K562 (cell line): ENCODE measurements around the gene TOGARAM2. TPM values are rescaled to one million over a fixed set of nuclear protein-coding genes. Genes with fewer than 3 reads are reported as not detected.

ENCODE experiments used
- BRD9 ChIP-seq: fragments of 450-650 bp; IDR thresholded peaks from 2 replicates; pipeline ENCODE4 v1.6.1; 2018; ENCODE audit warnings: low read depth; ENCODE audit not compliant: partially characterized antibody
- CSDE1 ChIP-seq, 2 experiments: fragments of 450-650 bp; IDR thresholded peaks; 2 replicates each; pipeline ENCODE4 v1.6.1; 2016; ENCODE audit warnings: mild to moderate bottlenecking in 1 of 2
- HNRNPLL ChIP-seq: fragments of 200-400 bp; formaldehyde crosslinking; IDR thresholded peaks from 2 replicates; pipeline ENCODE4 v1.6.1; 2017; ENCODE audit warnings: low read length, low read depth, mild to moderate bottlenecking; ENCODE audit not compliant: poor library complexity, severe bottlenecking
- POLR2H ChIP-seq: IDR thresholded peaks from 2 replicates; pipeline ENCODE4 v1.6.1; 2016; ENCODE audit warnings: missing genetic modification characterization, low read depth, mild to moderate bottlenecking, control low read depth, missing compliant biosample characterization, moderate library complexity
- RBM25 ChIP-seq: fragments of 200-400 bp; formaldehyde crosslinking; IDR thresholded peaks from 2 replicates; pipeline ENCODE4 v1.6.1; 2018; ENCODE audit warnings: low read length, low read depth, moderate library complexity; ENCODE audit not compliant: severe bottlenecking
- SOX6 ChIP-seq: fragments of 450-650 bp; IDR thresholded peaks from 2 replicates; pipeline ENCODE4 v1.6.1; 2014; ENCODE audit warnings: mild to moderate bottlenecking
- SUPT5H ChIP-seq: fragments of 450-650 bp; IDR thresholded peaks from 2 replicates; pipeline ENCODE4 v1.6.1; 2016
- UBTF ChIP-seq, 2 experiments: IDR thresholded peaks; 2 replicates each; pipeline ENCODE4 v1.6.1; 2012; ENCODE audit warnings: improper control_type of control experiment in 2 of 2, low read depth in 2 of 2, low read length in 2 of 2, borderline replicate concordance in 1 of 2
- YBX1 ChIP-seq: fragments of 450-650 bp; IDR thresholded peaks from 2 replicates; pipeline ENCODE4 v1.7.1; 2016; ENCODE audit warnings: mild to moderate bottlenecking
- ZNF175 ChIP-seq: fragments of 200-800 bp; sonication (Bioruptor generic); IDR thresholded peaks from 2 replicates; pipeline ENCODE4 v1.6.1; 2016; ENCODE audit warnings: low read depth, mild to moderate bottlenecking, missing genetic modification characterization, missing compliant biosample characterization
- ZNF589 ChIP-seq: fragments of 200-800 bp; sonication (Bioruptor generic); IDR thresholded peaks from 2 replicates; pipeline ENCODE4 v1.6.1; 2016; ENCODE audit warnings: low read depth, missing genetic modification characterization, missing compliant biosample characterization
- polyA plus RNA-seq, 8 experiments: library from polyadenylated mRNA; depleted of rRNA in 4 of 8; stranded (reverse) in 5 of 8; unstranded in 3 of 8; fragments of >200 nt; fragmentation: Nextera tagmentation in 2 of 8; fragmentation: Illumina TruSeq in 1 of 8; extraction: Ambion mirVana in 2 of 8; extraction: Trizol in 1 of 8; gene quantifications; 2 replicates each; pipeline versions ENCODE4 v1.2.1 to v1.2.3, GENCODE V29; 2011 to 2014; ENCODE audit warnings: inconsistent platforms in 1 of 8, missing spikeins in 1 of 8
- total RNA-seq, 7 experiments: library from RNA; depleted of rRNA in 6 of 7; stranded (reverse); fragments of >200 nt in 6 of 7; fragmentation: Illumina TruSeq in 2 of 7; extraction: Trizol in 2 of 7; gene quantifications; 2 replicates each; pipeline versions ENCODE4 v1.2.1 to v1.2.3, GENCODE V29; 2011 to 2021; ENCODE audit warnings: low replicate concordance in 1 of 7

The TOGARAM2 gene
- total and polyA plus RNA-seq, 9 of the 15 experiments (the other 6 are each of a cell fraction or from before 2014, with no cell fraction given), result not detected

- TF ChIP-seq ZNF175 (CRISPR knock-in tag), result no peak
- no peak for TF ChIP-seq SUPT5H
- no peak for TF ChIP-seq CSDE1 (IDR thresholded peaks at IDR 0.05)
- no peak for TF ChIP-seq SOX6
- TF ChIP-seq RBM25, result no peak
- TF ChIP-seq POLR2H (tag), result no peak
- TF ChIP-seq ZNF589 (CRISPR knock-in tag), result no peak
- TF ChIP-seq BRD9, result no peak
- no peak for TF ChIP-seq HNRNPLL
- TF ChIP-seq UBTF (IDR thresholded peaks at IDR 0.05; ENCODE audit: borderline replicate concordance in 1 of 2, low read depth in 2 of 2, low read length in 2 of 2), result no peak
- no peak for TF ChIP-seq YBX1
Observed at GRCh38 chr2:29031046-29031445, 49.9 kb downstream of the TOGARAM2 start (continued).
